SK-N-MC (cell line): Measurements from ENCODE around the gene RPS13.
"Not testable (repeated sequence)": the region's sequence is repeated elsewhere in the genome, so short reads cannot be mapped to it uniquely, and the experiment has no call there.

Experiments used
- DNase-seq: peaks from one replicate; pipeline ENCODE4 v3.0.0-alpha.2; 2011; ENCODE audit warnings: low read depth, low spot score
- H3K27ac ChIP-seq: fragments of 200-600 bp; sonication (generic); 2 replicates; pipeline ENCODE4 v1.5.1; 2016; ENCODE audit warnings: mixed run types
- H3K36me3 ChIP-seq: fragments of 200-600 bp; sonication (generic); 2 replicates; pipeline ENCODE4 v1.6.1; 2017; ENCODE audit warnings: antibody characterized with exemption, low read length, mixed read lengths; ENCODE audit not compliant: insufficient read depth
- H3K4me3 ChIP-seq: fragments of 200-600 bp; sonication (generic); 2 replicates; pipeline ENCODE4 v1.5.1; 2016
- H3K9ac ChIP-seq: fragments of 200-600 bp; sonication (generic); 2 replicates; pipeline ENCODE4 v1.8.0; 2017; ENCODE audit warnings: mixed run types, mixed read lengths; ENCODE audit not compliant: insufficient read length
- H3K9me3 ChIP-seq: fragments of 200-600 bp; sonication (generic); 2 replicates; pipeline ENCODE4 v1.6.1; 2017; ENCODE audit warnings: low read depth, mild to moderate bottlenecking, antibody characterized with exemption, low read length, moderate library complexity, mixed read lengths
- EZH2 ChIP-seq: fragments of 200-600 bp; sonication (generic); IDR thresholded peaks from one replicate; pipeline ENCODE4 v1.6.1; 2017; ENCODE audit warnings: antibody characterized with exemption
- FOXP2 ChIP-seq: optimal IDR thresholded peaks from 2 replicates; pipeline ENCODE3; 2011; ENCODE audit warnings: mild to moderate bottlenecking, moderate library complexity; ENCODE audit not compliant: insufficient read depth; ENCODE audit errors: extremely low read length, control extremely low read depth
- POLR2AphosphoS5 ChIP-seq: IDR thresholded peaks from 2 replicates; pipeline ENCODE4 v1.6.1; 2012; ENCODE audit warnings: mild to moderate bottlenecking, low read depth, low read length, borderline replicate concordance

RPS13 gene

DNA sequence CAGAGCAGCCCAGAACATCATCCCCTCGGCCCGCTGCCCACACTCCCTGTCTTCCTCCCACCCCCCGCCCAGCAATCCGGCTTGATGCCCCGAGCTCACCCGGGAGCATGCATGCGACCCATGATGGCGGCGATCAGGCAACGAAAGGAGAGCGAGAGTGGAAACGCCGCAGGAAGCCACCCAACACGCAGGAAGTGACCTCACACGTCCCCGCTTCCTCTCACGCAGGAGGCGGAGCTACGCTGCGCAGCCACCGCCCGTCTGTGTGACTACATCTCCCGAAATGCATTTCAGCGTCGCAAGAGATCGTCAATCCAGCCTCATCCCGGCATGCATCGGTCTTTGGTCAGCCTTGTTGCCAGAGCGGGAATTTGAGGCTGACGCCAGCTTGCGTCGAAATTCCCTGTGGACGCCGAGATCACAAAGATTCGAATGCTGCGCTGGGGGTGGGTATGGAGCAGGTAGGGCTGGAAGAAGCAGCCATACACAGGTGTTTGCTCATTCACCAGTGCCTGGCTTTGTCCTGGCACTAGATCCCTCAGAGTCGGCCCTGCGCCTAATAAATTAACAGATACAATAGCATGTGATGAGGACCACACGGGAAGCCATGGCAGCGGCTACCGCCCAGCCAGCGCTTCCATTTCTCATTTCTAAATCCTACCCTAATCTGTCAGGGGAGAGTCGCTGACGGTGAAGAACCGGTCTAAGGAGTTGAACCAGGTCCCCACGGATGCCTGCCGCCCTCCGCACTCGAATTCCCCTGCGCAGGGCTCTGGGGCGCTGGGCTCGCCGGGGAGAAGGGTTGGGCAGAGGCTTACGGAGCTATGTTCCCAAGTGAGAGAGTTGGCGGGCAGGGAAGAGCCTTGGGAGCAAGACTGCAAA is at the start of gene RPS13:
Gene RPS13, minus strand, starts transcription at position 148 of the 882 bp plus-strand sequence. Its CDS starts 26 bp downstream, at position 122.
- H3K9ac ChIP-seq: peak within 1 kb of the TSS; percentile 96
- peak; percentile 90 for DNase-seq
- TF ChIP-seq FOXP2 (peak; percentile 97), POLR2AphosphoS5 (peak; percentile 99), EZH2 (no peak)
- H3K4me3 ChIP-seq: peak within 1 kb of the TSS; percentile 80
- H3K9me3 ChIP-seq: no peaks in the 10 kb centered on the region
- H3K27ac ChIP-seq: peak within 1 kb of the TSS; percentile 84
- H3K36me3 ChIP-seq: peaks cover 42% of the 10 kb centered on the region

DNA sequence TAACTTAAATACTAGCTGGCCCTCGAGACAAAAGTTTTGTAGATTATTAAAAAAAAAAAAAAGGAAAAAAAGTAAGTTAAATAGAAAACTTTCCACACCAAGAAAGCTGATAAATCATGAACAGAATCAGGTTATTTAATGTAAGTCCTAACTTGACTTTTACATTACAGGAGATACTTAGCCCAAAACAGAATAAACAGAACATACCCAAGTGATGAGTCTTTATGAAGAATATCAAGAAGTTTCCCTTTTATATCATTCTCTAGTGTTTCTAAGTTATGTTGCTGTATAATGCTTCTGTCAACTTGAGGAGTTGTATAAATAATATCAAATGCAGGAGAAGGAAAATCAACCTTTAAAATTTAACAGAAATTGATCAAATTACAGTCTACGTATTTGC is 44.5 kb upstream of the RPS13 start:
- no peak for TF ChIP-seq EZH2
- no peak for TF ChIP-seq FOXP2
- no peak for TF ChIP-seq POLR2AphosphoS5
- peaks cover 30% of the 10 kb centered on the region for H3K36me3 ChIP-seq
- no peaks in the 10 kb centered on the region for H3K9me3 ChIP-seq
- no peak overlapping the region for H3K4me3 ChIP-seq
- no peak for DNase-seq
- no peak overlapping the region for H3K27ac ChIP-seq
- no peak overlapping the region for H3K9ac ChIP-seq

DNA sequence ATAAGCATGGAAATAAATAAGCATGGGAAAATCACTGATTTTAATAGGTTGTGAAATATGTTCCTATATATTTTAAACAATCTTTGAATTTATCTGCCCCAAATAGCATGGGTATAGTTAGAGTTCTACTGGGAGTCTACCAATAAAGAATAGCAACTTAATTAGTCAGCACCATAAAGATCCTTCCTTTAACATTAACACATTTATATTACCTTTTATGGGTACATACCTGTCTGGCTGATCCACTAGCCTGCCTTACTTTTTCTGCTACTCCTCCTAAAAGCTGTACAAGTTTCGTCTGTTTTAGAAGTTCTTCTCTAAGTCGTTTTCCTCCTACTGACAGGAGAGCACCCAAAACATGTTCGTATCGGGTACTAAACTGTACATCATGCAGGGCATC is 39.8 kb upstream of the RPS13 start:
- TF ChIP-seq FOXP2 (no peak), POLR2AphosphoS5 (no peak), EZH2 (no peak)
- Histone ChIP-seq H3K9me3 (no peaks in the 10 kb centered on the region), H3K27ac (no peak overlapping the region), H3K9ac (no peak overlapping the region), H3K36me3 (peaks cover 54% of the 10 kb centered on the region), H3K4me3 (no peak overlapping the region)
- no peak for DNase-seq

DNA sequence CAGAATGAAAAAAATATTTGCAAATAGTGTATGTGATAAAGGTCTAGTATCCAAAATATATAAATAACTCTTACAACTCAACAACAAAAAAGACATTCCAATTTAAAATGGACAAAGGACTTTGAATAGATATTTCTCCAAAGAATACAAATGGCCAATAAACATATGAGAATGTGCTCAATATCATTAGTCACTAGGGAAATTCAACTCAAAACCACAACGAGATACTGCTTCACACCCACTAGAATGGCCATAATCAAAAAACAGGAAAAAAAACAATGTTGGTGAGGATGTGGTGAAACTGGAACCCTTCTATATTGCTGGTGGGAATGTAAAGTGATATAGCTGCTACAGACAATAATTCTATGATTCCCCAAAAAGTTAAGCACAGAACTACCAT is 38.6 kb upstream of the RPS13 start:
- Histone ChIP-seq H3K9ac (no peak overlapping the region), H3K4me3 (no peak overlapping the region), H3K36me3 (peaks cover 46% of the 10 kb centered on the region), H3K9me3 (no peaks in the 10 kb centered on the region), H3K27ac (no peak overlapping the region)
- TF ChIP-seq EZH2 (no peak), POLR2AphosphoS5 (no peak), FOXP2 (no peak)
- DNase-seq: no peak

DNA sequence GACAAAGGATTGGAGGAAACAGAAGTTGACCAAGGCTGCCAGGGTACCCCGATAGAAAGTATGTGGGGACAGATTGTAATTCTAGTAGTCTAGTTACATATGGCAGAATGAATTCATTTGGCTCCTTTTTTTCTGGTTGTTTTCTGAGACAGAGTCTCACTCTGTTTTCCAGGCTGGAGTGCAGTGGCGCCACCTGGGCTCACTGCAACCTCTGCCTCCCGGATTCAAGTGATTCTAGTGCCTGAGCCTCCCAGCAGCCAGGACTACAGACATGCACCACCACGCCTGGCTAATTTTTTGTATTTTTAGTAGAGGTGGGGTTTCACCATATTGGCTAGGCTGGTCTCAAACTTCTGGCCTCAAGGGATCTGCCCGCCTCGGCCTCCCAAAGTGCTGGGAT is 30.3 kb upstream of the RPS13 start:
- H3K27ac ChIP-seq, H3K4me3 ChIP-seq, H3K9me3 ChIP-seq, DNase-seq, H3K9ac ChIP-seq: not testable (repeated sequence)
- H3K36me3 ChIP-seq: peaks cover 24% of the 10 kb centered on the region

DNA sequence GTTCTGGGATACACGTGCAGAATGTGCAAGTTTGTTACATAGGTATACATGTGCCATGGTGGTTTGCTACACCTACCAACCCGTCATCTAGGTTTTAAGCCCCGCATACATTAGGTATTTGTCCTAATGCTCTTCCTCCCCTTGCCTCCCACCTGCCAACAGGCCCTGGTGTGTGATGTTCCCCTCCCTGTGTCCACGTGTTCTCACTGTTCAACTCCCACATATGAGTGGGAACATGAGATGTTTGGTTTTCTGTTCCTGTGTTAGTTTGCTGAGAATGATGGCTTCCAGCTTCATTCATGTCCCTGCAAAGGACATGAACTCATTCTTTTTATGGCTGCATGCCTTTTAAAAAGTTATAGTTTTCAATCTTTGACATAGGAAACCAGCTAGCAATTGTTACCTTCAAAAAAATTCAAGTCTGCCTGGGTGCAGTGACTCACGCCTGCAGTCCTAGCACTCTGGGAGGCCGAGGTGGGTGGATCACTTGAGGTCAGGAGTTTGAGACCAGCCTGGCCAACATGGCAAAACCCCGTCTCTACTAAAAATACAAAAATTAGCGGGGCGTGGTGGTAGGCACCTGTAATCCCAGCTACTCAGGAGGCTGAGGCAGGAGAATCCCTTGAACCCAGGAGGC is 28.1 kb upstream of the RPS13 start:
- H3K4me3 ChIP-seq, DNase-seq, H3K27ac ChIP-seq, H3K9me3 ChIP-seq, H3K9ac ChIP-seq: not testable (repeated sequence)
- peaks cover 31% of the 10 kb centered on the region for H3K36me3 ChIP-seq

DNA sequence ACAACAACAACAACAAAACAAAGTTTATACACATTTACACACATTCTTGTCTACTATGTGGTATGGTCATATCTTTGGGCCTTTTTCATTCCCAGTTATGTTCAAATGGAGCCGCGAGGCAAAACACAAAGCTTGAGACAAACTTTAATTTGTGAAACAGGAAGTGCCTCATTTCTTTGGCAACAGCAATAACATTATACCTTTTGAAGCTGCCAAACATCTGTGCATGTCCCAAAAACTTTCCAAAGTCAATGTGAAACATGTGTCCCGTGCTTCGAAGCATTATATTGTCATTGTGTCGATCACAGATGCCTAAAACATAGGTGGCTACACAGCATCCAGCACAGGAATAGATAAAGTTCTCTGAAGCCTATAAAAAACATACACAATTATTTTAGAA is 25.0 kb upstream of the RPS13 start:
- Histone ChIP-seq H3K27ac (no peak overlapping the region), H3K36me3 (peaks cover 42% of the 10 kb centered on the region), H3K9ac (no peak overlapping the region), H3K9me3 (no peaks in the 10 kb centered on the region), H3K4me3 (no peak overlapping the region)
- no peak for DNase-seq
- TF ChIP-seq EZH2 (no peak), POLR2AphosphoS5 (no peak), FOXP2 (no peak)

DNA sequence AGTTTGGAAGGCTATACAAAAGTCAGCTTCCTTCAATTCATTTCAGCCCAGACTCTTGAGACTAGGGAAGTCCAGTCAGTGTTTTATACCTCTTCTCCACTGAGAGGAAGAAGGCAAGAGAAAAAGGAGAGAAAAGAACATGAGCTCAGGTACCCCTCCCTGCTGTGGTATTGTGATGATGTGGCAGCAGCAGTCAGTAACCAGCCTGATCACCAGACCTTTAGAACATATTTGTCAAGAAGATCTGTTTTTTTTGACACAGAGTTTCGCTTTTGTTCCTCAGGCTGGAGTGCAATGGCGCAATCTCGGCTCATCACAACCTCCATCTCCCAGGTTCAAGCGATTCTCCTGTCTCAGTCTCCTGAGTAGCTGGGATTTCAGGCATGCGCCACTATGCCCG is 21.2 kb upstream of the RPS13 start:
- H3K9ac ChIP-seq: no peak overlapping the region
- peaks cover 51% of the 10 kb centered on the region for H3K36me3 ChIP-seq
- DNase-seq: no peak
- H3K9me3 ChIP-seq: no peaks in the 10 kb centered on the region
- no peak overlapping the region for H3K4me3 ChIP-seq
- TF ChIP-seq FOXP2: no peak
- H3K27ac ChIP-seq: no peak overlapping the region

DNA sequence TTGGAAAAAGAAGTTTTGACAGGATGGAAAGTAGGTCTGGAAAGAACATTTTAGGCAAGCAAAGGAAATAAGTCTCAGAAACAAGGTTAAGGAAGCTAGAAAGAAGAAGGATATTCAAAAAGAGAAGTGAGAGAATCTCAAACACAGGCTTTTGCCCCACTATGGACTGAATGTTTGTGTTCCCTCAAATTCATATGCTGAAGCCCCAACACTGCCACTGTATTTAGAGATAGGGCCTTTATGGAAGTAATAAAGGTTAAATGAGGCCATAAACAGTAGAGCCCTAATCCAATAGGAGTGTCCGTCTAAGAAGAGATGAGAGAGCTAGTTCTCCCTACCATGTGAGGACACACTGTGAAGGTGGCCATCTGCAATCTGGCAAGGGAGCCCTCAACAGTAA is 20.6 kb upstream of the RPS13 start:
- TF ChIP-seq FOXP2 (no peak), POLR2AphosphoS5 (no peak), EZH2 (no peak)
- Histone ChIP-seq H3K9me3 (no peaks in the 10 kb centered on the region), H3K4me3 (no peak overlapping the region), H3K9ac (no peak overlapping the region), H3K27ac (no peak overlapping the region), H3K36me3 (peaks cover 50% of the 10 kb centered on the region)
- DNase-seq: no peak

DNA sequence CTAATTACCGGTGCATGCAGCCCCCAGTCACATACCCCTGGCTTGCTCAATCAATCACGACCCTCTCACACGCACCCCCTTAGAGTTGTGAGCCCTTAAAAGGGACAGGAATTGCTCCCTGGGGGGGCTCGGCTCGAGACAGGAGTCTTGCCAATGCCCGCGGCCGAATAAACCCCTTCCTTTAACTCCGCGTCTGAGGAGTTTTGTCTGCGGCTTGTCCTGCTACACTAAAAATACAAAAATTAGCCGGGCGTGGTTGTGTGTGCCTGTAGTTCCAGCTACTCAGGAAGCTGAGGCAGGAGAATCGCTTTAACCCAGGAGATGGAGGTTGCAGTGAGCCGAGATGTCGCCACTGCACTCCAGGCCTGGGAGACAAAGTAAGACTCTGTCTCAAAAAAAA is 8.5 kb upstream of the RPS13 start:
- not testable (repeated sequence) for H3K27ac ChIP-seq, DNase-seq, H3K4me3 ChIP-seq, H3K9ac ChIP-seq, H3K9me3 ChIP-seq
- H3K36me3 ChIP-seq: peaks cover 24% of the 10 kb centered on the region
